IPS-18c (cell line): ENCODE data around the gene CCM2.

Source experiments
- H3K4me3 ChIP-seq: 2 replicates; pipeline ENCODE4 v1.7.0; 2013; ENCODE audit warnings: low read depth, mild to moderate bottlenecking, low read length, moderate library complexity; ENCODE audit not compliant: insufficient read depth
- H3K9me3 ChIP-seq: one replicate; pipeline ENCODE4 v1.6.1; 2013; ENCODE audit warnings: mild to moderate bottlenecking, low read length, moderate library complexity; ENCODE audit not compliant: control insufficient read depth, insufficient read depth

CCM2 gene

DNA sequence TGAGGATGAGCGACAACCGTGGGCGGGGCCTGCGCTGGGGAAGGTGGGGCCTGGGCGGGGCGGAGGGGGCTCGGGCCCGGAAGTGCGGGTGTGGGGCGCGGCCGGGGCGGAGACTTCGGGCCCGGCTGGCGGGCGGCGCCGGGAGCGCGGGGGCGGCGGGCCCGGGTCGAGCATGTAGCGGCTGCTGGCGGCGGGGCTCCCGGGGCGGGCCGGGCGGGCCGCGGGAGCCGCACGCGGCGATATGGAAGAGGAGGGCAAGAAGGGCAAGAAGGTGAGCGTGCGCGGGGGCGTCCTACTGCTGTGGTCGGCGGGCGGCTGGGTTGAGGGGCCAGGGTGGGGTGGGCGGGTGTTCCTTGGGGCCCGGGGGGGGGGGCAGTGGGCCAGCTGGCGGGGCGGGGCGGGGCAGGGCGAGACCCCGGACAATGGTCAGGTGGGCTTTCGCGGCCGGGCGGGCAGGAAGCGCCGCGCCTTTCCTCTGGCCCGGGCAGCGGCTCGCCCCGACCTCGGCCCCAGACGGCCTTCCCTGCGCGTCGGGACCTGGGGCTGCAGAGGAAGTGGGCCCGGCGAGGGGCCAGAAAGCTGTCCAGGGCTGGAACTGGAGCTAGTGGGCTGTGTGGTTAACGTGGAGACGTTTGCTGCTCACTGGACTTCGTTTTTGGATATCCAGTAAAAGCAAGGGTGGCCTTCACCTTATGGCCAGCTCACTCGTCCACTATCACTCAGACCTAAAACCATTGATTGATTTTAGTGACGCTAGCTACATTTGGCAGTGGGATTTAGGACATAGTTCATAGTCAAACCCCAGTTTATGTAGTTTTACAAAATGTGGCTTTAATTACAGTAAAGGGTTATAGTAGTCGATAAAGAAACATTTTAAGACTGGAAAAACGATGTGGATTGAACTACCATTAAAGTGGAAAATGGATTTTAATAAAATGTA lies at the start of gene CCM2:
Gene CCM2 (plus strand): TSS at position 109 of the 940 bp plus-strand sequence. CDS start 133 bp downstream, at position 242.
- H3K4me3 ChIP-seq = peak within 1 kb of the TSS; percentile 81
- H3K9me3 ChIP-seq = no peaks in the 10 kb centered on the region

- no peak overlapping the region for H3K4me3 ChIP-seq
- H3K9me3 ChIP-seq = no peaks in the 10 kb centered on the region
Observed at GRCh38 chr7:44953156-44953555, 46.8 kb upstream of the CCM2 start.

- Histone ChIP-seq H3K4me3 (no peak overlapping the region), H3K9me3 (no peaks in the 10 kb centered on the region)
Observed at GRCh38 chr7:44955733-44956132, 44.3 kb upstream of the CCM2 start.

DNA sequence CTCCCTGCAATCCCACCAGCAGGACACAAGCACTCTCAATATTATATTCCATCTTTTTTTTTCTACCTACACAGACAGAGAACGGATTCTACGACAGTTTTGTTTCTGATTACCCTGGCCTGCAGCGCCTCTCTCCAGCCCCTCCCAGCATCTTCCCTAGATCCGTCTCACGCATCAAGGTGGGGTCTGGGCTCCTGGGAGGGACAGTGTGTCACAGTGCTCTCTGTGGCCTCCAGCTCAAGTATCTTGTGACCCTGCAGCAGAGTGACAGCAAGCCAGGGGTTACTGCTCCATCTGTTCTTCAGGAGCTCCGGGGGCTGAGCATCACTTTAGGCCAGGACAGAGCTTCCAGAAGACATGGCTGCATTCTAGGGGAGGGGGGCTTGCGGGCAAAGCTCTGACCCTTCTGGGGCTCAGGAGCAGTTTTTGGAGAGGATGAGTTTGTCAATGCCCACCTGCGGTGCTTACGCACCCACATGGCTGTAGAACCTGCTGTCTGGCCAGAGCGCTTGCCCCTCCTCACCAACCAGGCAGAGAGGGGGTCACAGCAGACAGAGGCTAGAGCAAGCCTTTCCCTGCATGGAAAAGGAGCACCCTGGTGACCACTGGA lies 43.7 kb upstream of the CCM2 start:
- Histone ChIP-seq H3K9me3 (no peaks in the 10 kb centered on the region), H3K4me3 (no peak overlapping the region)

DNA sequence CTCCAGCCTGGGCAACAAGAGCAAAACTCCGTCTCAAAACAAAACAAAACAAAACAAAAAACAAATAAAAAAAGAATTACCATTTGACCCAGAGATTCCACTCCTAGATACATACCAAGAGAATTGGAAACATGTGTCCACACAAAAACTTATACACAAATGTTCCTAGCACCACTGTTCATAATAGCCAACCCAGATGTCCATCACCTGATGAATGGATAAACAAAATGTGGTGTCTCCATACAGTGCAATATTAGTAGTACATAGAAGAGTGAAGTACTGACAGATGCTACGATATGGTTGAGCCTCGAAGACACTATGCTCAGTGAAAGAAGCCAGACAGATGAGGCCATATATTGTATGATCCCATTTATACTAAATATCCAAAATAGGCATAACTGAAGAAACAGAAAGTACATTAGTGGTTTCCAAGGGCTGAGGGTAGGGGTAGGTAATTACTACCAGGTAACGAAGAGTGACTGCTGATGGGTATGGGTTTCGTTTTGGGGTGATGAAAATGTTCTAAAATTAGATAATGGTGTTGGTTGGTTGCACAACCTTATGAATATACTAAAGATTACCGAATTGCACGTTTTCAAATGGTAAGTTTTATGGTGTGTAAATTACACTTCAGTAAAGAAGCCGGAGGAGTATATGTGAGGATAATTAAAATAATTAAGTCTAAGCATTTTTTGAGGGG lies 41.2 kb upstream of the CCM2 start:
- Histone ChIP-seq H3K4me3 (no peak overlapping the region), H3K9me3 (no peaks in the 10 kb centered on the region)

DNA sequence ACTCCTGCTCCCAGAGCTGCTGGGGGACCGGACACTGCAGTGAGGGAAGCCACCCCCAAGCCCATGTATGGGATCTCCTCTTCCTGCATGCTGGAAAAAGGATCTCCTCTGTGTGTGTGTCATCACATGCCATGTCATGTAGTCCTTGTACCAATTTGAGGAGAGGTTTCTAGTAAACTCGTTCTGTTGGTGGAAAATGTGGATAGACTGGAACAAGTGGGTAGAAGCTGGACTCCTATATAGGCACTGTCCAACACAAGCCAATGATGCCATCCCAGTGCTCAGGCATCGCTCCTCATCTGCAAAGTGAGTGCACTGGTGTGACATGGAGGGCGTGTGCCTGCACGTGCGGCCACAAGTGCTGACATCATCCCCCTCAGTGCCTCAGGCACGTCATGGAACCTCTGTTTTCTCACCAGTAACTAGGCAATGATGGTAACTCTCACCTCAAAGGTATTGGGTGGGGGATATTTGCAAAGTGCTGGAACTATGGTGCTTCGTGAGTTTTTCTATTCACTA lies 40.5 kb upstream of the CCM2 start:
- Histone ChIP-seq H3K4me3 (no peak overlapping the region), H3K9me3 (no peaks in the 10 kb centered on the region)

GRCh38 chr7:44960011-44960580 lies 39.9 kb upstream of the CCM2 start:
- no peaks in the 10 kb centered on the region for H3K9me3 ChIP-seq
- H3K4me3 ChIP-seq = no peak overlapping the region

DNA sequence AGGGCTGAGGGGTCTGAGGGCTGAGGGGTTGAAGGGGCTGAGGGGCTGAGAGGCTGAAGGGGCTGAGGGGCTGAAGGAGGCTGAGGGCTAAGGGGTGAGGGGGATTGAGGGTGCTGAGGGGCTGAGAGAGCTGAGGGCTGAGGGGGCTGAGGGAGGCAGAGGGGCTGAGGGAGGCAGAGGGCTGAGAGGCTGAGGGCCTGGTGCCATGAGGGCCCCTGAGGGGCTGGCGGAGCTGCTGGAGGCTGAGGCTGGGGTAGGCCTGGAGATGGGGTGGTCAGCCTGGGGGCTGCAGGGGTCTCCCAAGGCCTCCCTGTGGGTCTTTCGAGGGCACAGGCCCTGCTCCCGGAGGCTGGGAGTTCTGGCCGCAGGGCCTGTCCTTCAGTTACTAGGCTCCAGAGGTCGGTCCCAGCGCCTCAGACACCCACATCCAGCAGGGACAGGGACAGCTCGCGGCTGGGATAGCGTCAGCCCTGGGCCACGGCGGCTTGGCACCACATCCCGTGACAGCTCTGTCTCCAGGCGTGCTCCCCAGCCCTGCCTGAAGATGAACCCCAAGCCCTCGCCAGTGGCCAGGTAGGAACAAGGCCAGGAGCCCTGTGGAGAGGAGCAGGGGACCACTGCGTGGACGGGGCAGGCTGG lies 38.0 kb upstream of the CCM2 start:
- no peaks in the 10 kb centered on the region for H3K9me3 ChIP-seq
- 0 out of 2 replicates have a peak overlapping the region, but pooled peaks have one; percentile 36 for H3K4me3 ChIP-seq

DNA sequence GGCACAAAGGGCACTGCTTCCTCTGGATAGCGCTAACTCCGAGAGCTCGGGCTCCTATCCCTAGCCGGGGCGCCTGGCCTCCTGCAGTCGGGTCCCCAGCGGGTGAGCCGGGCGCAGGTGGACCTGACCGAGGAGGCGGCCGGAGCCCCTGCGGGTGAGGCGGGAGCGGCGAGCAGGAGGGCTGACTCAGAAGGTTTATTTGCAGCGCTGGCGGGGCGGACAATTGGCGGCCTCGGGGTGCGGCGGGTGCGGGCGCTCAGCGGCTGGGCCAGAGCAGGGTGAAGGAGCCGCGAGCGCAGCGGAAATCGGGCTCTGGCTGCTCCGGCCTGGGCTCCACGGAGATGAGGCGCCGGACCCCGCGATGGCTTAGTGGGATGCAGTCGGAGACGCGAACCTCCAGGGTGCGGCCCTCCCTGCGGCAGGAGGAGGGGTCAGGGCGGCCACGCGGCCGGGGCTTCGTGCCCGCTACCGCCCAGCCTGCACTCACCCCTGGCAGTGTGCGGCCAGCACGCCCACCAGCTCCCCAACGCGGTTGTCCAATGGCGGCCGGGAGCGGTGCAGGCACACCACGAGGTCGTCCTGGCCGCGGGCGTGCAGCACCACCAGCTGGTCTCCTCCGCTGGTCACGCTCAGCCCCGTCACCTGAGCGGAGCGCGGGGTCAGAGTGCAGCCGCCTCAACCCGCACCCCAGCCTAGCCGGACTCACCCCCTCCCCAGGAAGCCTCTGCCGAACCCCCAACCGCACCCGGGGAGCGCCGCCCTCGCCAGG lies 37.3 kb upstream of the CCM2 start:
- H3K4me3 ChIP-seq = peak overlapping the region; percentile 36; the same call in 1 of the 2 replicates

DNA sequence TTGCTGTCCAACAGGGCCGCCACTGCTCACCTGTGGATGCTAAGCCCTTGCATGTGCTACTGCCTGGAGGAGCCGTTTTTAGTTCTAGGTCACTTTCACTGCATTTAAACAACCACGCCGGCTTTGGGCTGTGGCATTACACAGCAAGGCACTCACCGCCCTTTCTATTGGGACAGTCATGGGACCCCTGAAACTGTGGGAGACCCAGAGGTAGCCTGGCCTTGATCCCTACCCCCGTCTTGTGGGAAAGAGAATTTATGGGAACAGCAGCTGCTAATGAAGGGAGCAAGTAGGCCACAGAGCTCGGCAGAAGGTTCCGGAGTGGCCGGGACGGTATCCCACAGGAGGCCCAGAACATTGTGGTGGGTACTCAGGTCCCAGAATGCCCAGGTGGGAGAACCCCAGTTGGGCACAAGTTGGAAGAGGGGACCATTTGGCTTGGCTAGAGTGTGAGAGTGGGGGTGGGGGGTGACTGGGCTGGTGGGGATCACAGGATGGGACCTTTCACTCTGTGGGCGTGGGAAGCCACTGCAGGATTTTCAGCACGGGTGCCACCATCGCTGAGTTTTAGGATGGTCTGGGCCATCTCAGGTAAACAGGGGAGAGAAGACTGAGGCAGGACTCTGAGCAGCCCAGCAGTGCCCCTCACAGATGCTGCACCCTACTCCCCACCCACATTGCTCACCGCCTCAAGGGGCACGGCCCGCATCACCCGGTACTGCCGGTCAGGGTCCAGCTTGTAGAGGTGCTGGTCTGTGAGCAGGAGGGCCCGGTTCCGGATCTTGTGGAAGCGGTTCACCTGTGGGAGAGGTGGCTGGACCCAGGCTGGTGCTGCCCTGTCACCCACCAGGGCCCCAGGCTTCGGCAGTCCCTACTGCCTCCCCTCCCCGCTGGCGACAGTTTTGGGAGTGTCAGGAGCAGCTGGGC lies 36.4 kb upstream of the CCM2 start:
- Histone ChIP-seq H3K9me3 (no peaks in the 10 kb centered on the region), H3K4me3 (no peak overlapping the region)

More for the DNA sequence above, 37.3 kb upstream of the CCM2 start:
- no peaks in the 10 kb centered on the region for H3K9me3 ChIP-seq

- Histone ChIP-seq H3K9me3 (no peaks in the 10 kb centered on the region), H3K4me3 (no peak overlapping the region)
Observed at GRCh38 chr7:44964384-44964830, 35.6 kb upstream of the CCM2 start.

GRCh38 chr7:44964831-44965440 lies 35.1 kb upstream of the CCM2 start:
- Histone ChIP-seq H3K4me3 (no peak overlapping the region), H3K9me3 (no peaks in the 10 kb centered on the region)

- H3K4me3 ChIP-seq = no peak overlapping the region
- H3K9me3 ChIP-seq = no peaks in the 10 kb centered on the region
Observed at GRCh38 chr7:44965441-44965903, 34.5 kb upstream of the CCM2 start.

DNA sequence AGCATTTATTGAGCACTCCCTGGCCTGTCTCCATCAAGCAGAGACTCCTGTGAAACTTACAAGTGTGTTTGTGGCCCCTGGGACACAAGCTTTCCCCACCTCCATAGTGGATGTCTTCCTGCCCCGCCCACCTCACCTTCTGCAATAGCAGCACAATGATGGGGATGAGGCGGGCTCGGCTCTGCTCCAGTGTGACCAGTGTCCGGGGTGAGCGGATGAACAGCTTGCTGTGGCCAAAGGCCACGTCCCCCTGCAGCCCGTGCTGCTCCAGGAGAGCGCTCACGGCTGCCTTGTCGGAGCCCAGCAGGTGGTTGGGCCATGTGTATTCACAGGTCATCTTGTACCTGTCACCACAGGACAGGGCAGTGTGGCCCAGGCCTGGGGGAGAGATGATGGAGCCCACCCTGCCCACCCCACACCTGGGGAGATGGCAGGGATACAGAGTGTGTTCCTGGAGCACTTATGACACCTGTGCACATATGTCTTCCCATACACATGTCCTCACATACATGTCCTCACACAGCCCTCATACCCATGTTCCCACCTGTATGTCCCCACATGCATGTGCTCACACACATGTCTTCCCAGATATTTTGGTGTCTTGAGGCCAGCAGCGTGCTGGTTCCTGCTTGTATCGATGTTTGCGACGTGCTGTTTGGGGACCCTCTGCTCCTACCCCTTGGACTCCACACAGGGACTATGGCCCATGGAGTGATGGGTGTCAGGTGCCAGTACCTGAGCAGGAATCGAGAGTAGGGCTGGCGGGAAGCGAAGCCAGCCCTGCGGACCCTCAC lies 33.9 kb upstream of the CCM2 start:
- Histone ChIP-seq H3K4me3 (no peak overlapping the region), H3K9me3 (no peaks in the 10 kb centered on the region)
